H9 (cell line): ENCODE measurements around the gene STK32B. TPM values are rescaled to one million over a fixed set of nuclear protein-coding genes. Genes with fewer than 3 reads are reported as not detected.

Experiments
- DNase-seq: peaks from one replicate; pipeline ENCODE4 v3.0.0-alpha.2; 2017
- H2AFZ ChIP-seq: one replicate; pipeline ENCODE4 v1.6.1; 2013; ENCODE audit warnings: mild to moderate bottlenecking, low read length, control low read depth, moderate library complexity
- H2AK5ac ChIP-seq: 2 replicates; pipeline ENCODE4 v1.6.1; 2013; ENCODE audit warnings: low read length, control low read depth, mixed read lengths; ENCODE audit not compliant: insufficient read length
- H2BK120ac ChIP-seq: one replicate; pipeline ENCODE4 v1.6.1; 2013; ENCODE audit warnings: low read depth, mild to moderate bottlenecking, low read length, control low read depth, inconsistent platforms; ENCODE audit not compliant: poor library complexity, severe bottlenecking
- H2BK12ac ChIP-seq: 2 replicates; pipeline ENCODE4 v1.6.1; 2013; ENCODE audit warnings: low read length, control low read depth, mixed read lengths, low read depth; ENCODE audit not compliant: insufficient read length
- H2BK15ac ChIP-seq: 2 replicates; pipeline ENCODE4 v1.6.1; 2013; ENCODE audit warnings: low read depth, low read length, control low read depth
- H2BK20ac ChIP-seq: one replicate; pipeline ENCODE4 v1.6.1; 2013; ENCODE audit warnings: low read depth, mild to moderate bottlenecking, low read length, control low read depth, inconsistent platforms; ENCODE audit not compliant: poor library complexity, severe bottlenecking
- H2BK5ac ChIP-seq: 2 replicates; pipeline ENCODE4 v1.6.1; 2013; ENCODE audit warnings: low read length, control low read depth, mixed read lengths; ENCODE audit not compliant: insufficient read length
- H3K14ac ChIP-seq: 2 replicates; pipeline ENCODE4 v1.6.1; 2013; ENCODE audit warnings: low read length, control low read depth; ENCODE audit not compliant: insufficient read depth
- H3K18ac ChIP-seq: 2 replicates; pipeline ENCODE4 v1.6.1; 2013; ENCODE audit warnings: low read depth, mild to moderate bottlenecking, mixed read lengths, low read length, control low read depth; ENCODE audit not compliant: insufficient read length
- H3K23ac ChIP-seq: 2 replicates; pipeline ENCODE4 v1.6.1; 2013; ENCODE audit warnings: low read length, control low read depth, mixed read lengths, low read depth; ENCODE audit not compliant: insufficient read length
- H3K23me2 ChIP-seq: 2 replicates; pipeline ENCODE4 v1.6.1; 2013; ENCODE audit warnings: low read depth, mild to moderate bottlenecking, mixed read lengths, low read length, control low read depth; ENCODE audit not compliant: insufficient read length, poor library complexity, severe bottlenecking
- H3K27ac ChIP-seq: 2 replicates; pipeline ENCODE4 v1.5.1; 2013; ENCODE audit warnings: low read length, control low read depth, mixed read lengths, low read depth; ENCODE audit not compliant: insufficient read length
- H3K27me3 ChIP-seq: 2 replicates; pipeline ENCODE4 v1.6.1; 2013; ENCODE audit warnings: low read length, control low read depth, inconsistent platforms; ENCODE audit not compliant: insufficient read depth
- H3K4ac ChIP-seq: 2 replicates; pipeline ENCODE4 v1.6.1; 2013; ENCODE audit warnings: low read depth, mild to moderate bottlenecking, control low read depth, inconsistent platforms, low read length, moderate library complexity
- H3K4me1 ChIP-seq: 2 replicates; pipeline ENCODE4 v1.6.1; 2013; ENCODE audit warnings: low read length, control low read depth, inconsistent platforms; ENCODE audit not compliant: insufficient read depth
- H3K4me2 ChIP-seq: 2 replicates; pipeline ENCODE4 v1.6.1; 2013; ENCODE audit warnings: low read length, control low read depth, mixed read lengths; ENCODE audit not compliant: insufficient read length, insufficient read depth
- H3K56ac ChIP-seq: 2 replicates; pipeline ENCODE4 v1.6.1; 2013; ENCODE audit warnings: low read depth, mild to moderate bottlenecking, mixed read lengths, low read length, control low read depth; ENCODE audit not compliant: insufficient read length
- H3K79me1 ChIP-seq: 2 replicates; pipeline ENCODE4 v1.6.1; 2013; ENCODE audit warnings: low read depth, mild to moderate bottlenecking, moderate library complexity, low read length, control low read depth, inconsistent platforms; ENCODE audit not compliant: insufficient read depth, poor library complexity, severe bottlenecking
- H3K79me2 ChIP-seq: 2 replicates; pipeline ENCODE4 v1.6.1; 2013; ENCODE audit warnings: low read length, control low read depth, inconsistent platforms; ENCODE audit not compliant: insufficient read depth
- H3K9ac ChIP-seq: 2 replicates; pipeline ENCODE4 v1.6.1; 2013; ENCODE audit warnings: low read length, control low read depth, mixed read lengths; ENCODE audit not compliant: insufficient read length; ENCODE audit errors: extremely low read depth
- H3K9me3 ChIP-seq: one replicate; pipeline ENCODE4 v1.6.1; 2013; ENCODE audit warnings: low read depth, low read length, inconsistent platforms; ENCODE audit not compliant: control insufficient read depth
- H3T11ph ChIP-seq: one replicate; pipeline ENCODE4 v1.6.1; 2013; ENCODE audit warnings: mild to moderate bottlenecking, low read length, control low read depth, inconsistent platforms
- H4K20me1 ChIP-seq: one replicate; pipeline ENCODE4 v1.6.1; 2013; ENCODE audit not compliant: control insufficient read depth, insufficient read length, insufficient read depth
- H4K5ac ChIP-seq: 2 replicates; pipeline ENCODE4 v1.6.1; 2013; ENCODE audit warnings: low read depth, mild to moderate bottlenecking, mixed read lengths, low read length, control low read depth; ENCODE audit not compliant: insufficient read length
- H4K8ac ChIP-seq: replicated peaks from 2 replicates; pipeline ENCODE4 v1.6.1; 2013; ENCODE audit warnings: low read length, control low read depth, mixed read lengths, low read depth; ENCODE audit not compliant: insufficient read length
- H4K91ac ChIP-seq: 2 replicates; pipeline ENCODE4 v1.6.1; 2013; ENCODE audit warnings: low read depth, mild to moderate bottlenecking, moderate library complexity, mixed read lengths, low read length, control low read depth; ENCODE audit not compliant: insufficient read length
- H3K27ac Mint-ChIP-seq, 3 experiments: 2 replicates in 2 of 3; 3 replicates in 1 of 3; pipeline ENCODE4 v1.8.0; 2020 to 2021; ENCODE audit warnings: mixed read lengths in 3 of 3, mild to moderate bottlenecking in 1 of 3, moderate library complexity in 1 of 3
- H3K27me3 Mint-ChIP-seq: 2 replicates; pipeline ENCODE4 v1.8.0; 2021; ENCODE audit warnings: low read depth, mild to moderate bottlenecking, moderate library complexity, mixed read lengths
- H3K36me3 Mint-ChIP-seq, 3 experiments: 2 replicates in 2 of 3; 3 replicates in 1 of 3; pipeline ENCODE4 v1.8.0; 2020 to 2021; ENCODE audit warnings: low read depth in 3 of 3, mixed read lengths in 3 of 3; ENCODE audit not compliant: insufficient read depth in 1 of 3
- H3K4me1 Mint-ChIP-seq, 2 experiments: 2 replicates each; pipeline ENCODE4 v1.8.0; 2020; ENCODE audit warnings: mixed read lengths in 2 of 2
- H3K4me3 Mint-ChIP-seq, 2 experiments: 2 replicates in 1 of 2; 3 replicates in 1 of 2; pipeline ENCODE4 v1.8.0; 2020 to 2021; ENCODE audit warnings: mild to moderate bottlenecking in 2 of 2, mixed read lengths in 2 of 2, moderate library complexity in 1 of 2
- H3K9me3 Mint-ChIP-seq, 2 experiments: 2 replicates in 1 of 2; 3 replicates in 1 of 2; pipeline ENCODE4 v1.8.0; 2020; ENCODE audit warnings: mild to moderate bottlenecking in 2 of 2, mixed read lengths in 2 of 2, moderate library complexity in 1 of 2
- WGBS: extraction: QIAGEN DNeasy Blood & Tissue Kit; methylation state at CpG from one replicate; pipeline ENCODE4 v1.1.7; 2013; ENCODE audit warnings: missing lambda C conversion rate, low lambda C conversion rate, mixed read lengths; ENCODE audit not compliant: insufficient read length; ENCODE audit errors: extremely low coverage; 5-methylcytosine and 5-hydroxymethylcytosine counted together
- total RNA-seq: library from RNA; stranded (reverse); gene quantifications from 2 replicates; pipeline ENCODE4 v1.2.1, GENCODE V29; 2021
- TF ChIP-seq, protein P1 (sequence below): fragments of 200-600 bp; sonication (generic); conservative IDR thresholded peaks from 3 replicates; pipeline ENCODE4 v1.8.0; 2021; ENCODE audit warnings: antibody characterized with exemption, mild to moderate bottlenecking

The STK32B gene
- total RNA-seq, 1 experiment from 2014 or later = 1.0 TPM

DNA sequence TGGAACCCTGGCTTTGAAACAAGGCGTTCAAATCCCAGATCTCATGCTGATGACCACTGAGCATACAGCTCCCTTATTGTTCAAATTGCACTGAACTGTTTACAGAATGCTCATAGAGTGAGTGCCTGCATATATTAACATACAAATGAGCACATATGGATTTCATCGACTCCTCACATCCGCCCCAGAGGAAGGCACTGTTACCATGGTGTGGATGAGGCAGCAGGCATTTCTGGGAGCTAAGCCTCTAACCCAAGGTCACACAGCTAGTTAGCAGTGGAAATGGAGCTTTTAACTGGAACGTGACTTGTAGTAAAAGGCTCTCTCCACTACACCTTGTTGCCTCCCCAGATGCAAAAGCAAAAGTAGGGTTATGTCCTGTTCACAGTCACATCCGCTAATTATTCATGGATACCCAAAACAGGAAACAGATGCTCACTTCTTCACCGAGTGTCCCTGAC lies 289.7 kb downstream of the STK32B start:
- H3K79me1 ChIP-seq = no peaks in the 10 kb centered on the region
- no peaks in the 10 kb centered on the region for H3K4me1 ChIP-seq
- H3K9me3 Mint-ChIP-seq = peaks cover 3 to 4% of the 10 kb centered on the region in 2 experiments; a peak in 3 of 5 replicates
- no peaks in the 10 kb centered on the region for H3K79me2 ChIP-seq
- no peaks in the 10 kb centered on the region for H4K20me1 ChIP-seq
- no peak overlapping the region for H3K4me2 ChIP-seq
- H2AFZ ChIP-seq = no peak overlapping the region
- no peak overlapping the region for H4K91ac ChIP-seq
- H3K27me3 Mint-ChIP-seq = peaks cover 3% of the 10 kb centered on the region; the same call in 1 of the 2 replicates
- no peaks in the 10 kb centered on the region for H3K23me2 ChIP-seq
- H2BK15ac ChIP-seq = no peak overlapping the region
- WGBS = no CpG with 5 or more reads among the region's 6 CpGs
- no peak overlapping the region for H3K4ac ChIP-seq
- H2BK20ac ChIP-seq = no peak overlapping the region
- H3K27ac ChIP-seq = no peak overlapping the region
- no peak overlapping the region for H3K18ac ChIP-seq
- no peak overlapping the region for H3T11ph ChIP-seq
- no peaks in the 10 kb centered on the region for H3K9me3 ChIP-seq
- H3K23ac ChIP-seq = no peak overlapping the region
- H4K8ac ChIP-seq = no peak overlapping the region
- no peaks in the 10 kb centered on the region; a peak in 1 of 4 replicates for H3K4me1 Mint-ChIP-seq
- no peak overlapping the region for H3K14ac ChIP-seq
- TF ChIP-seq, protein P1, sequence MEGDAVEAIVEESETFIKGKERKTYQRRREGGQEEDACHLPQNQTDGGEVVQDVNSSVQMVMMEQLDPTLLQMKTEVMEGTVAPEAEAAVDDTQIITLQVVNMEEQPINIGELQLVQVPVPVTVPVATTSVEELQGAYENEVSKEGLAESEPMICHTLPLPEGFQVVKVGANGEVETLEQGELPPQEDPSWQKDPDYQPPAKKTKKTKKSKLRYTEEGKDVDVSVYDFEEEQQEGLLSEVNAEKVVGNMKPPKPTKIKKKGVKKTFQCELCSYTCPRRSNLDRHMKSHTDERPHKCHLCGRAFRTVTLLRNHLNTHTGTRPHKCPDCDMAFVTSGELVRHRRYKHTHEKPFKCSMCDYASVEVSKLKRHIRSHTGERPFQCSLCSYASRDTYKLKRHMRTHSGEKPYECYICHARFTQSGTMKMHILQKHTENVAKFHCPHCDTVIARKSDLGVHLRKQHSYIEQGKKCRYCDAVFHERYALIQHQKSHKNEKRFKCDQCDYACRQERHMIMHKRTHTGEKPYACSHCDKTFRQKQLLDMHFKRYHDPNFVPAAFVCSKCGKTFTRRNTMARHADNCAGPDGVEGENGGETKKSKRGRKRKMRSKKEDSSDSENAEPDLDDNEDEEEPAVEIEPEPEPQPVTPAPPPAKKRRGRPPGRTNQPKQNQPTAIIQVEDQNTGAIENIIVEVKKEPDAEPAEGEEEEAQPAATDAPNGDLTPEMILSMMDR = no peak
- H4K5ac ChIP-seq = no peak overlapping the region
- H3K27ac Mint-ChIP-seq = no peak overlapping the region
- no peak overlapping the region for H2BK12ac ChIP-seq
- no peak overlapping the region for H2AK5ac ChIP-seq
- no peak overlapping the region for H3K9ac ChIP-seq
- no peak overlapping the region for H3K4me3 Mint-ChIP-seq
- H2BK5ac ChIP-seq = no peak overlapping the region
- no peak for DNase-seq
- H3K56ac ChIP-seq = no peak overlapping the region
- H2BK120ac ChIP-seq = no peak overlapping the region
- no peaks in the 10 kb centered on the region for H3K27me3 ChIP-seq
- no peaks in the 10 kb centered on the region for H3K36me3 Mint-ChIP-seq
